Pancreas (tissue), 10 donors: ENCODE data around the gene SPN. TPM values are rescaled to one million over a fixed set of nuclear protein-coding genes. Genes with fewer than 3 reads are reported as not detected.
A peak's percentile ranks its signal among the peaks of the same experiment; 100 is the strongest.
"Not testable (repeated sequence)": the region's sequence is repeated elsewhere in the genome, so short reads cannot be mapped to it uniquely, and the experiment has no call there.

Source experiments
- ATAC-seq, 4 donors: fragments of 200-7000 bp; cut with Tn5 transposase; one replicate each; pipeline versions ENCODE4 v1.8.0 to v1.9.1; 2020; ENCODE audit warnings: mild to moderate bottlenecking in 4 of 4, moderate library complexity in 4 of 4
- DNase-seq, 6 donors: peaks; one replicate each; pipeline ENCODE4 v3.0.0-alpha.2; 2020
- FAIRE-seq: peaks from 2 replicates; lab custom pipeline; 2012; peaks lifted over from hg19 to GRCh38; lab: Jason Lieb, UNC
- H3K27ac ChIP-seq, 4 donors: fragments of 200-600 bp; sonication (generic); 1 replicate in 3 of 4; 2 replicates in 1 of 4; pipeline versions ENCODE4 v1.5.0 to v1.8.0; 2020
- H3K27me3 ChIP-seq, 4 donors: fragments of 200-600 bp; one replicate each; pipeline ENCODE4 v1.8.0; 2021
- H3K36me3 ChIP-seq, 3 donors: fragments of 200-600 bp; sonication (generic) in 1 of 3; one replicate each; pipeline versions ENCODE4 v1.5.0 to v1.8.0; 2020 to 2021
- H3K4me1 ChIP-seq, 3 donors: fragments of 200-600 bp; one replicate each; pipeline ENCODE4 v1.8.0; 2021
- H3K4me3 ChIP-seq, 4 donors: fragments of 200-600 bp; sonication (generic) in 2 of 4; one replicate each; pipeline versions ENCODE4 v1.5.0 to v1.8.0; 2020 to 2021
- H3K9me3 ChIP-seq, 4 donors: fragments of 200-600 bp; one replicate each; pipeline ENCODE4 v1.8.0; 2021
- CTCF ChIP-seq, 4 donors: fragments of 200-600 bp; sonication (generic) in 3 of 4; IDR thresholded peaks; one replicate each; pipeline versions ENCODE4 v1.5.0 to v1.8.0; 2021; ENCODE audit warnings: antibody characterized with exemption in 4 of 4
- WGBS, 2 donors: extraction: QIAGEN DNeasy Blood & Tissue Kit; methylation state at CpG; one replicate each; pipeline ENCODE4 v1.1.7; 2013; 5-methylcytosine and 5-hydroxymethylcytosine counted together
- intact Hi-C, 3 donors: fragments of 100-400 bp; cut with DNase I; formaldehyde crosslinking; loops; one replicate each; pipeline versions ENCODE4 v1.11.1 to v1.14.2; 2022
- polyA plus RNA-seq, 2 donors: library from polyadenylated mRNA; stranded (reverse); fragments of 200-250 nt; gene quantifications; one replicate each; pipeline ENCODE4 v1.2.3, GENCODE V29; 2013
- total RNA-seq, 6 donors: library from RNA; stranded (reverse); fragmentation: NEBNext Ultra II Directional in 4 of 6; extraction: Animal tissue kit (Norgen Biotek cat#: 25700) in 4 of 6; gene quantifications; one replicate each; pipeline versions ENCODE4 v1.2.1 to v1.2.4, GENCODE V29; 2021 to 2023
- donor health status: healthy with polysubstance abuse.
- donor health status: DM: no; HTN: no; CAD: no; lungs with moderate emphysema.
- donor health status: DM: no; HTN: no; CAD: no.
- donor health status: control.
- donor health status: control.
- donor health status: Bipolar disorder and iron deficiency.
- donor health status: DM: yes; HTN: yes; CAD: no.
- donor health status: DM: no; HTN: no; CAD: no.
- donor health status: DM: no; HTN: no; CAD: no.
- donor health status: DM: yes; HTN: yes; CAD: no.

The SPN gene
- total and polyA plus RNA-seq, 8 donors = 0.16 to 6.4 (median 0.68) TPM

- peak overlapping the region in 1 of 4 donors; percentile 20 for H3K4me3 ChIP-seq
- no peak for FAIRE-seq
- no peak for TF ChIP-seq CTCF (IDR thresholded peaks at IDR 0.05)
- no peaks in the 10 kb centered on the region for H3K4me1 ChIP-seq
- intact Hi-C loops = no loop called here
- H3K27me3 ChIP-seq = no peaks in the 10 kb centered on the region
- H3K27ac ChIP-seq = no peak overlapping the region
- peak in 1 of 4 donors; percentile 20 for ATAC-seq
- WGBS, 2 donors = 73 to 82% methylated on average over 35 of the region's 35 CpGs
- no peaks in the 10 kb centered on the region for H3K9me3 ChIP-seq
- peak in 2 of 6 donors; percentile 31 to 60 for DNase-seq
- H3K36me3 ChIP-seq = no peaks in the 10 kb centered on the region
These were observed 1.3 kb downstream of the SPN start for GRCh38 chr16:29664091-29664921.

GRCh38 chr16:29665294-29666077 lies 2.4 kb downstream of the SPN start:
- no peak for DNase-seq
- no peak for TF ChIP-seq CTCF (IDR thresholded peaks at IDR 0.05)
- no peak for ATAC-seq
- peak overlapping the region in 1 of 4 donors; percentile 23 for H3K4me3 ChIP-seq
- WGBS, 2 donors = 62 to 75% methylated on average over 15 of the region's 15 CpGs
- no peaks in the 10 kb centered on the region for H3K4me1 ChIP-seq
- no peak for FAIRE-seq
- intact Hi-C loops = no loop called here
- no peaks in the 10 kb centered on the region for H3K9me3 ChIP-seq
- H3K36me3 ChIP-seq = no peaks in the 10 kb centered on the region
- H3K27ac ChIP-seq = no peak overlapping the region
- no peaks in the 10 kb centered on the region for H3K27me3 ChIP-seq

- 82 to 87% methylated on average over 6 of the region's 6 CpGs for WGBS, 2 donors
- intact Hi-C loops, DNase-seq, H3K4me1 ChIP-seq, H3K27ac ChIP-seq, H3K4me3 ChIP-seq, H3K36me3 ChIP-seq, ATAC-seq, H3K9me3 ChIP-seq, FAIRE-seq, H3K27me3 ChIP-seq: not testable (repeated sequence)
These were observed 4.2 kb downstream of the SPN start for GRCh38 chr16:29667322-29667610.

GRCh38 chr16:29667755-29668154 lies 4.7 kb downstream of the SPN start:
- TF ChIP-seq CTCF (IDR thresholded peaks at IDR 0.05) = no peak
- no peaks in the 10 kb centered on the region for H3K4me1 ChIP-seq
- H3K4me3 ChIP-seq = no peak overlapping the region
- no peak for DNase-seq
- 89 to 94% methylated on average over 12 of the region's 12 CpGs for WGBS, 2 donors
- H3K27ac ChIP-seq = no peak overlapping the region
- no peaks in the 10 kb centered on the region for H3K9me3 ChIP-seq
- FAIRE-seq = no peak
- H3K36me3 ChIP-seq = no peaks in the 10 kb centered on the region
- intact Hi-C loops = no loop called here
- no peak for ATAC-seq
- H3K27me3 ChIP-seq = no peaks in the 10 kb centered on the region

GRCh38 chr16:29668267-29668666 lies 5.2 kb downstream of the SPN start:
- Histone ChIP-seq H3K36me3 (no peaks in the 10 kb centered on the region), H3K4me3 (no peak overlapping the region), H3K4me1 (no peaks in the 10 kb centered on the region), H3K27ac (no peak overlapping the region), H3K9me3 (no peaks in the 10 kb centered on the region), H3K27me3 (no peaks in the 10 kb centered on the region)
- FAIRE-seq (no peak), ATAC-seq (no peak), DNase-seq (no peak)
- no peak for TF ChIP-seq CTCF (IDR thresholded peaks at IDR 0.05)
- intact Hi-C loops = no loop called here
- 74 to 77% methylated on average over 3 of the region's 3 CpGs for WGBS, 2 donors
